Activated naive CD4-positive, alpha-beta T cell treated with anti-CD3 and anti-CD28 coated beads, Interleukin-2, amount 10 ng/mL, durations not matched to agents 7 days and 5 days (primary cell): ENCODE measurements around the gene BACH2.

ENCODE experiments used
- CTCF ChIA-PET: fragments of 350-600 bp; sonication (Branson Sonifier 250); formaldehyde crosslinking; loops from one replicate; lab custom pipeline; 2021; ENCODE audit warnings: antibody characterized with exemption; lab: Charles Lee
- DNase-seq: peaks from one replicate; pipeline ENCODE4 v3.0.0-alpha.2; 2020
- H3K27ac Mint-ChIP-seq: one replicate; pipeline ENCODE4 v1.8.0; 2021; ENCODE audit warnings: mild to moderate bottlenecking, moderate library complexity, mixed read lengths
- H3K27me3 Mint-ChIP-seq: one replicate; pipeline ENCODE4 v1.8.0; 2021; ENCODE audit warnings: mild to moderate bottlenecking, mixed read lengths
- H3K36me3 Mint-ChIP-seq: one replicate; pipeline ENCODE4 v1.8.0; 2021; ENCODE audit warnings: mixed read lengths
- H3K4me1 Mint-ChIP-seq: one replicate; pipeline ENCODE4 v1.8.0; 2021; ENCODE audit warnings: mixed read lengths
- H3K4me3 Mint-ChIP-seq: one replicate; pipeline ENCODE4 v1.8.0; 2021; ENCODE audit warnings: mild to moderate bottlenecking, moderate library complexity, mixed read lengths
- H3K9me3 Mint-ChIP-seq: one replicate; pipeline ENCODE4 v1.8.0; 2021; ENCODE audit warnings: mixed read lengths

The BACH2 gene

GRCh38 chr6:90256698-90257485, 39.8 kb downstream of the BACH2 start:
- H3K4me3 Mint-ChIP-seq: no peak overlapping the region

GRCh38 chr6:90253631-90254030, 43.0 kb downstream of the BACH2 start:
- no peak overlapping the region for H3K27ac Mint-ChIP-seq
- peaks cover 68% of the 10 kb centered on the region for H3K36me3 Mint-ChIP-seq
- no peak overlapping the region for H3K4me3 Mint-ChIP-seq
- peaks cover 80% of the 10 kb centered on the region for H3K4me1 Mint-ChIP-seq
- no peaks in the 10 kb centered on the region for H3K27me3 Mint-ChIP-seq
- DNase-seq: no peak
- H3K9me3 Mint-ChIP-seq: peaks cover 22% of the 10 kb centered on the region
- CTCF ChIA-PET: interaction anchor here (1.3 kb wide), 1 partner anchor 18 kb away, joined by 3 read pairs; no protein-coding TSS in a partner anchor

More at GRCh38 chr6:90256698-90257485, 39.8 kb downstream of the BACH2 start:
- peaks cover 25% of the 10 kb centered on the region for H3K9me3 Mint-ChIP-seq
- DNase-seq: no peak
- CTCF ChIA-PET: interaction anchor here (0.7 kb wide), 1 partner anchor 28 kb away, joined by 3 read pairs; no protein-coding TSS in a partner anchor
- peak overlapping the region; percentile 19 for H3K27ac Mint-ChIP-seq
- H3K36me3 Mint-ChIP-seq: peaks cover 82% of the 10 kb centered on the region
- H3K4me1 Mint-ChIP-seq: peaks cover 82% of the 10 kb centered on the region
- H3K27me3 Mint-ChIP-seq: no peaks in the 10 kb centered on the region

- peak overlapping the region; percentile 53 for H3K27ac Mint-ChIP-seq
- peaks cover 70% of the 10 kb centered on the region for H3K4me1 Mint-ChIP-seq
- CTCF ChIA-PET: interaction anchor here (1.0 to 1.6 kb wide), 5 partner anchors 13 to 34 kb away, joined by 3 to 6 read pairs (median 3); no protein-coding TSS in a partner anchor
- H3K27me3 Mint-ChIP-seq: no peaks in the 10 kb centered on the region
- DNase-seq: no peak
- H3K36me3 Mint-ChIP-seq: peaks cover 63% of the 10 kb centered on the region
- H3K9me3 Mint-ChIP-seq: peaks cover 15% of the 10 kb centered on the region
- no peak overlapping the region for H3K4me3 Mint-ChIP-seq
Measured at GRCh38 chr6:90251295-90251992, 45.2 kb downstream of the BACH2 start.

- peaks cover 6% of the 10 kb centered on the region for H3K9me3 Mint-ChIP-seq
- no peak overlapping the region for H3K4me3 Mint-ChIP-seq
- no peaks in the 10 kb centered on the region for H3K27me3 Mint-ChIP-seq
- no peak for DNase-seq
- H3K27ac Mint-ChIP-seq: peak overlapping the region; percentile 86
- CTCF ChIA-PET: interaction anchor here (0.6 to 1.6 kb wide), 4 partner anchors 21 to 226 kb away, joined by 3 to 6 read pairs (median 4); no protein-coding TSS in a partner anchor
- peaks cover 64% of the 10 kb centered on the region for H3K4me1 Mint-ChIP-seq
- H3K36me3 Mint-ChIP-seq: peaks cover 57% of the 10 kb centered on the region
Measured at GRCh38 chr6:90250405-90250804, 46.2 kb downstream of the BACH2 start.

- H3K4me1 Mint-ChIP-seq: peaks cover 55% of the 10 kb centered on the region
- H3K36me3 Mint-ChIP-seq: peaks cover 50% of the 10 kb centered on the region
- H3K9me3 Mint-ChIP-seq: peaks cover 2% of the 10 kb centered on the region
- peak overlapping the region; percentile 40 for H3K4me3 Mint-ChIP-seq
- CTCF ChIA-PET: interaction anchor here (0.6 to 1.6 kb wide), 5 partner anchors 14 to 61 kb away, joined by 3 read pairs; no protein-coding TSS in a partner anchor
- peak; percentile 49 for DNase-seq
- H3K27me3 Mint-ChIP-seq: no peaks in the 10 kb centered on the region
- H3K27ac Mint-ChIP-seq: peak overlapping the region; percentile 86
Measured at GRCh38 chr6:90249458-90249857, 47.2 kb downstream of the BACH2 start.

GRCh38 chr6:90249034-90249433, 47.6 kb downstream of the BACH2 start:
- Mint-ChIP-seq H3K4me1 (peaks cover 57% of the 10 kb centered on the region), H3K27me3 (no peaks in the 10 kb centered on the region), H3K9me3 (peaks cover 2% of the 10 kb centered on the region), H3K36me3 (peaks cover 54% of the 10 kb centered on the region), H3K27ac (peak overlapping the region; percentile 86), H3K4me3 (peak overlapping the region; percentile 24)
- CTCF ChIA-PET: interaction anchor here (0.9 to 1.6 kb wide), 3 partner anchors 15 to 35 kb away, joined by 3 read pairs; no protein-coding TSS in a partner anchor
- DNase-seq: no peak

GRCh38 chr6:90247262-90247661, 49.4 kb downstream of the BACH2 start:
- Mint-ChIP-seq H3K36me3 (peaks cover 53% of the 10 kb centered on the region), H3K4me1 (peaks cover 56% of the 10 kb centered on the region), H3K4me3 (no peak overlapping the region), H3K27me3 (no peaks in the 10 kb centered on the region), H3K9me3 (no peaks in the 10 kb centered on the region), H3K27ac (no peak overlapping the region)
- CTCF ChIA-PET: interaction anchor here (0.8 to 1.6 kb wide), 2 partner anchors 59 to 231 kb away, joined by 6 to 8 read pairs; no protein-coding TSS in a partner anchor
- no peak for DNase-seq

- CTCF ChIA-PET: no interaction called here
- H3K36me3 Mint-ChIP-seq: peaks cover 47% of the 10 kb centered on the region
- H3K27ac Mint-ChIP-seq: no peak overlapping the region
- peaks cover 71% of the 10 kb centered on the region for H3K4me1 Mint-ChIP-seq
- no peak for DNase-seq
- H3K27me3 Mint-ChIP-seq: no peaks in the 10 kb centered on the region
- H3K9me3 Mint-ChIP-seq: no peaks in the 10 kb centered on the region
- H3K4me3 Mint-ChIP-seq: no peak overlapping the region
Measured at GRCh38 chr6:90241229-90241880, 55.3 kb downstream of the BACH2 start.

- peak overlapping the region; percentile 83 for H3K27ac Mint-ChIP-seq
- CTCF ChIA-PET: interaction anchor here (0.8 to 1.7 kb wide), 5 partner anchors 13 to 299 kb away, joined by 3 to 5 read pairs (median 3); no protein-coding TSS in a partner anchor
- H3K36me3 Mint-ChIP-seq: peaks cover 44% of the 10 kb centered on the region
- H3K27me3 Mint-ChIP-seq: no peaks in the 10 kb centered on the region
- peak overlapping the region; percentile 30 for H3K4me3 Mint-ChIP-seq
- DNase-seq: no peak
- no peaks in the 10 kb centered on the region for H3K9me3 Mint-ChIP-seq
- peaks cover 91% of the 10 kb centered on the region for H3K4me1 Mint-ChIP-seq
Measured at GRCh38 chr6:90238496-90239266, 58.0 kb downstream of the BACH2 start.

- CTCF ChIA-PET: interaction anchor here (0.9 to 1.7 kb wide), 2 partner anchors 26 to 241 kb away, joined by 4 read pairs; no protein-coding TSS in a partner anchor
- DNase-seq: no peak
- Mint-ChIP-seq H3K4me3 (no peak overlapping the region), H3K4me1 (peaks cover 93% of the 10 kb centered on the region), H3K36me3 (peaks cover 33% of the 10 kb centered on the region), H3K9me3 (no peaks in the 10 kb centered on the region), H3K27ac (peak overlapping the region; percentile 82), H3K27me3 (no peaks in the 10 kb centered on the region)
Measured at GRCh38 chr6:90237350-90237990, 59.2 kb downstream of the BACH2 start.

- no peaks in the 10 kb centered on the region for H3K9me3 Mint-ChIP-seq
- peak; percentile 91 for DNase-seq
- H3K27ac Mint-ChIP-seq: peak overlapping the region; percentile 98
- peaks cover 48% of the 10 kb centered on the region for H3K36me3 Mint-ChIP-seq
- peaks cover 97% of the 10 kb centered on the region for H3K4me1 Mint-ChIP-seq
- H3K27me3 Mint-ChIP-seq: no peaks in the 10 kb centered on the region
- H3K4me3 Mint-ChIP-seq: peak overlapping the region; percentile 53
- CTCF ChIA-PET: interaction anchor here (1.4 to 2.5 kb wide), 2 partner anchors 10 to 15 kb away, joined by 4 to 8 read pairs; no protein-coding TSS in a partner anchor
Measured at GRCh38 chr6:90233994-90234393, 62.6 kb downstream of the BACH2 start.

- H3K27ac Mint-ChIP-seq: peak overlapping the region; percentile 98
Measured at GRCh38 chr6:90233213-90233612, 63.4 kb downstream of the BACH2 start.

More at GRCh38 chr6:90233213-90233612, 63.4 kb downstream of the BACH2 start:
- H3K27me3 Mint-ChIP-seq: no peaks in the 10 kb centered on the region
- H3K4me3 Mint-ChIP-seq: no peak overlapping the region
- H3K9me3 Mint-ChIP-seq: no peaks in the 10 kb centered on the region
- H3K36me3 Mint-ChIP-seq: peaks cover 47% of the 10 kb centered on the region
- no peak for DNase-seq
- CTCF ChIA-PET: interaction anchor here (0.6 to 1.4 kb wide), 4 partner anchors 21 to 293 kb away, joined by 3 to 6 read pairs (median 3); no protein-coding TSS in a partner anchor
- H3K4me1 Mint-ChIP-seq: peaks cover 95% of the 10 kb centered on the region
